Measurements from ENCODE around the gene CDH2.

Gene CDH2

DNA sequence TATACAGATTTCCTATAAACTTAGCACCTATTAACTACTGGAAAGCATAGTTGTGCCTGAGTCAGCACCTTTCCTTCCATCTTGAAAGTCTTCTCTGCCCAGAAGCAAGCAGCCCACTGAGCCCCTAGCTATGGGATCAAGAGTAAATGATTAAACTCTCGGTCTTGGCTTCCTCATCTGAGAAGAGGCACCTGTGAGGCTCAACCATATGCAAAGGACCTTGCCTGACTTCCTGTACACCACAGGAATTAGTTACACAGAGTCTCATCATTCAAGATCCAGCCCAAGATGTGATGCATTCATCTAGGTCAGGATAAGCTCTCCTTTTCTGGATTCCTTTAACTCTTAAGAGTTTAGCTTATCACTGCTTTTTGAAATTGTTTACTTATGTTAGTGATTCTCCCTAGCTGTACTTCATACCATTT, 96.0 kb downstream of the CDH2 start:
- DNase-seq, result no peak

GRCh38 chr18:28079883-28080282, 97.0 kb downstream of the CDH2 start:
- DNase-seq, result no peak

DNA sequence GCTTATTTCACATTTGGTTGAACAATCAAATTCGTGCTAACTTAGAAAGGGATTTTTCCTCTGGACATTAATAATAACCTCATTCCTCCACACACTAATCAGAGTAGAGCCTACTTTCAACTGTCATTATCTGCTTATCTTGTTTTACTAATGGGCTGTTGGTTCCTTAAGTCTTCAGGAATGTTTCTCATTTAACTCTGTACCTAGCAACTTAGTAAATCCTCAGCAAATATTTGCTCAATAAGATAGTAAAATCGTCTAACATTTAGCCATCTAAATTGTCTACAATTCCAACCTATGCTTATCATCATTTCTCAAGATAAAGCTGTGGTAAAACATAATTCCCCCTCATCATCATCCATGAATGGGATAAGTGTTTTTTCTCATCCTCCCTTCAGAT, 98.1 kb downstream of the CDH2 start:
- no peak for DNase-seq

DNA sequence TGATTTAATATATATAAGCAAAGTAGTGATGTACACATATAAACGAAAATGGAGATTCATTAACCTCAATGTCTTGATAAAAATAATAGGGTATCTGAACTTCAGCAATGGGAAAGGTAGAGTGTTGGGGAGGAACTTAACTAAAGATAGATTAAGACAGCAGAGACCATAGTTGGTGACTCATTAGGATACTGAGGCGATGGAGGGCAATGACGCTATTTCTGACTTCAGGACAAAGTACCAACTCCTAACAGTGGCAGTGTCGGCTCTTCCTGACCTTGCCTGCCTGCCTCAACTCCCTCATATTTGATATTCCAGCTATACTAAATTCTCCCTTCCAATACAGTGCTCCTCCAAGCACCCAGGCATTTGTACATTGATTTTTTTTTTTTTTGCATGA, 98.6 kb downstream of the CDH2 start:
- no peak for DNase-seq

- no peak for DNase-seq
Measured at GRCh38 chr18:28075501-28075900, 101.4 kb downstream of the CDH2 start.

DNA sequence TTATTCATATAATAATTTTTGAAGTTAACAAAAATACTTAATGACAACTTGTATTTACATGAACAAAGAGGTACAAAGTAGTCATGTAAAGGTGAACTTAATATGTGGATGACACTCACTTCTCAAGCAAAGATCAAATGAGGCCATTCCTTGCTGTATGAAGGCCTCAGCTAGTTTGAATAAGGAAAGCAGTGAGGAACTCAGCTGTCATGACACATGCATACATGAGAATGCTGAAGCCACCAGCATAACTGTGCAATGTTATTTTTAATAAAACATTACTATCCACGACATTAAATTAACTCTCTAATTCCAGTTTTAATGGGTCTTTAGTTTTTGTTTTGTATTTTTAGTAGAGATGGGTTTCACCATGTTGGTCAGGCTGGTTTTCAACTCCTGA, 102.9 kb downstream of the CDH2 start:
- DNase-seq, result no peak

- DNase-seq, result no peak
Measured at GRCh38 chr18:28073658-28074057, 103.3 kb downstream of the CDH2 start.

GRCh38 chr18:28071199-28071598, 105.7 kb downstream of the CDH2 start:
- DNase-seq, result no peak

GRCh38 chr18:28068207-28068606, 108.7 kb downstream of the CDH2 start:
- no peak for DNase-seq

GRCh38 chr18:28067346-28067745, 109.6 kb downstream of the CDH2 start:
- DNase-seq, result no peak

DNA sequence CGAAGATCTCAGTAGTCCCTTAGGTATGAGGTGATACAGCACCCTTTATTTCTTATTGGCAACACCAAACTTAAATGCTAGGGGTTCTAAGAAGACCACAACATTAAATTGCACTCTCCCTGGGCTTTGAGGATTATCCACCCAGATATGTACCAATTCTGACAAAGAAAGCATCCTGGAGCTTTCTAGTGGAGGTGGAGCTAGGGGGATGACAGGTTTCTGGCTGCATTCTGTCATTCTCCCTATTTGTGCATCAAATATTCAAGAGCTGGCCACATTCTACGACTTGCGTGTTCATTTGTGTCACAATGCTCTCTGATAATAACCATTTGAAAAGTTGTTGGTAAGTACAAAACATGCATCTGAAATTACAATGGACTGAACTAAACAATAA, 111.1 kb downstream of the CDH2 start:
- no peak for DNase-seq

DNA sequence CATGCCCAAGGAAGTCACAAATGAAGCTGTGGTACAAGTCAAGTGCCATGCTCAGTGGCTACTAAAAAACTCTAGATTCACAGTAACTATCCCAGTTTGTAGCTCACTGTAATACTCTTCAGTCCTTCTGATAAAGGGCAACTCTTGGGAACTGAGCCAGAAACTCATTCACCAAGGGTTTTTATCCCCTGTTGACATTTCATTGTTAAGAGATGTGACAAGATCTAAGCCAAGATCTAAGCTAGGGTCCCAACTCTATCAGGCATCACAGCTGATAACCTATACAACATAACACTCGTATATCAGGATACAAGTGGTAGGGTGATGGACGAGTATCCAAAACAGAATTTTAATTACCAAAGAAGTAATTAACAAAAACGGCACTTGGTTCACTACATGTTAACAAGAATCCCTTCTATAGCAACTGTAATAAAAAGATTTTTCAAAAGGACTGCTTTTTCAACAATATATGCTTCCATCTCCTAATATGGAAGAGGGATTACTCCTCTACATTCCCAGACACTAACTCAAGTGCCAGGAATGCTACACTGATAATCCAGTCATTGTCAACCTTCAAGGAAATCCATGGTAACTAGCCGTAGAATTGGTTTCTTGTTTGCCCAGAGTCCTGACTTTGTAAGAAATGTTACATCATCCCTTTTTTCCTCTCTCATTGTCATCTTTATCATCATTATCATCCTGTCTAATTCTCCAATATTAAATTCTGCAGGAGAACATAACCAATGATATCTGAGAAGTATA, 111.7 kb downstream of the CDH2 start:
- DNase-seq, result no peak

DNA sequence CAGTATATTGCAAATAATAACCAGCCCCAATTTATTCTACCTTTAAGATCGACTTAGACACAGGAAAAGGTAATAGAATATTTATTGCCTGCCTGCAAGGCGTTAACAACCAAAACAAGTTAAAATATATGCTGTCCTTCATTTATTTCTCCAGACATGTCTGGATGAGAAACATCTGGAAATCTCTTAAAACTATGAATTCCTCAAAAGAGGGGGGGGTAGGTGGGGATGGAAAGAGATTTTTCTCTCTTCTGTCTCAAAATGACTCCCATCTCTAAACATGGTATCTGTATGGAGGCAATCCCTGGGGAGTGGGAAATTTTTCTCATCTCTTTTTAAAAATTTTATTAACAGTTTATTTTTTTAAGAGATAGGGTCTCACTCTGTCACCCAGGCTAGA, 113.0 kb downstream of the CDH2 start:
- DNase-seq, result no peak

DNA sequence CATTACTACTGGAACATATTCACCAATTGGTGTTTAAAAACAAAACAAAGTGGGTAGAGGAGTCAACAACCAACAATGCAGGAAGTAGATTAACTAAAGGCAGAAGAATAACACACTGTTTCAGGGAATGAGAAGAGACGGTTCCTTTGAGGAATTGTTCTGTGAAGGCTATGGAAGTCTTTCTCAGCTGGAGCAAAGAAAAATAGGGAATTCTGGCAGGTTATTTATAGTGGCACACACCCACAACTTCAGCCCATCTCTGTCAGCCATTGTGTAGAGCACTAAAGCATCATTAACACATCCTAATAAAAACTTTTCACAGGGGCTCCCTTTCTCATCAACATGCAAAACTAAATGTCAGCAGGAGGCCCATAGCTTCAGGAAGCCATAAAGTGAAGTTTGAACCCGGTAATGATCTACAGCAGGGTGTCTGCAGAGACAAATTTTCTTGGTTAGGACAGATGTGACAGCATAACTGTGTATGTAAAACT, 113.6 kb downstream of the CDH2 start:
- DNase-seq, result no peak

DNA sequence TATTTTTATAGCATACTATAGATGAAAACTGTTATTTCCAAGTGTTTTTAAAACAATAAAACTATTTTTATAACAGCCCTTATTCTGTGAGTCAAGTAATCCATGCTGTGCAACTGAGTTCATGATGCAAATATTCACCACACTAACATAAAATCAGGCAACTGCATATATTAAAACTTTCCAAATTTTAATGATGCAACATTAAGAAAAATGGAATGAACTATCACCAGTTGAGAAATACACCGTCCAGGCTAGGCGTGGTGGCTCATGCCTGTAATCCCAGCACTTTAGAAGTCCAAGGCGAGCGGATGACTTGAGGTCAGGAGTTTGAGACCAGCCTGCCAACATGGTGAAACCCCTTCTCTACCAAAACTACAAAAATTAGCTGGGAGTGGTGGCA, 114.5 kb downstream of the CDH2 start:
- no peak for DNase-seq

DNA sequence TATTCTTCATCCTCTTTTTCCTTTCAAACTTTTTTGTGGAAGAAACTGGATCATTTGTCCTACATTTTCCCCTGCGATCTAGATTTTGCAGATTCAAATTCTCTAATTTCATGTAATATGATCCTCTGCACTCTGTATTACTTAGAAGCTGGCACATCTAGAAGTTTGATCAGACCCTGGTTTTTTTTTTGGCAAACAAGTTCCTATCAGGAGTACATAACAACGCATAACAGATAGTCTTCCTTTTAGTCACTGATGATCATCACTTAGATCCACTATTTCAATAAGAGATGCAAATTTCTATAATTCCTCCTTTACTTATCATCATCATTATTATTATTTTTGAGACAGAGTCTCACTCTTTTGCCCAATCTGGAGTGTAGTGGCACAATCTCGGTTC, 117.1 kb downstream of the CDH2 start:
- no peak for DNase-seq

GRCh38 chr18:28050545-28050944, 126.4 kb downstream of the CDH2 start:
- no peak for DNase-seq

DNA sequence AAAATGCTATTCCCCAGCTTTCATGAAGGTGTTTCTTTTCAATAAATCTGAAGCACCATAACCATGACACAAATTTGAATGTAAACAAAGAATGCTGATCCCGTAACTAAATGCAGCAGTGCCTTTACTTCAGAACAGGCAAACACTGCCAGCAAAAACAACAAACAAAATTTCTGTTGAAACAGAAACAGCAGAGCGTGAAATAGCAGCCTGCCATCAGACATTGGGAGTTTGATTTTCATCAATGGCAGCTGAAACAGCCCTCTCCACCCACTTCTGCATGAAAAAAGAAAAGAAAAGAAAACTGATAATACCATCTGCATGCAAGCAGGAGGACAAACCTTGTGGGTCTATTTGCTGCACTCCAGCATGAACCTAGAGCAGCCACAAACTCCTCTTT, 128.3 kb downstream of the CDH2 start:
- no peak for DNase-seq

DNA sequence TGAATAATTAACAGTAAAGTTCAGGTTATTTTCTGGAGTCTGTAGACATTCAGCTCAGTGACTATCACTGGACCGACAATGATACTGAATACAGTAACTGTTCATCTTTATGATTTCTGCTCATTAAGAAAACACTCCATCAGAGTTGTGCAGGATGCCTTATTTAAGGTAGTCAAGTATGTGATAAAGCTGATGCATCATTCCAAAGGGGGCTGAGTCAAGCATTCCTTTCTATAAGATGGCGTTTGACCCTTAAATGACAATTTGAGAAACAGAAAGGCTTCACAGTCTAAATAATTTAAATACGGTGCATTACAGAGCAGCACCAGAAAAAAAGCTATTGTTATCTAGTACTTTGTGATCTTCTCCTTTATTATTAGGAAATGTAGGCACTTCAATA, 131.1 kb downstream of the CDH2 start:
- no peak for DNase-seq

GRCh38 chr18:28045176-28045810, 131.6 kb downstream of the CDH2 start:
- no peak for DNase-seq

GRCh38 chr18:28044036-28044435, 132.9 kb downstream of the CDH2 start:
- no peak for DNase-seq

DNA sequence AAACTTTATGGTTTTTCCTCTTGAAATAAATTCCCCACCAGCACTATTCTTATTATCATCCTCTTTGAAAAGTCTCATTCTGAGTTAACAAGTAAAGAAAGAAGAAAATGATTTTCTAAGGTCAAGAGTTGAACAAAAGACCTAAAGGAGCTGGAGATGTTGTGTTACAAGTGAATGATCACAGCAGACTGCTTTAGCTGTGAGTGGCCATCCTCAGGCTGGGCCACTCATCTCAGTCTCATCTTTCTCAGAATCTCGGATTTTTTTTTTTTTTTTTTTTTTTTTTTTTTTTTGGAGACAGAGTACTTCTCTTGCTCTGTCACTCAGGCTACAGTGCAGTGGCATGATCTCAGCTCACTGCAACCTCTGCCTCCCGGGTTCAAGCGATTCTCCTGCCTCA, 133.3 kb downstream of the CDH2 start:
- DNase-seq, result no peak

DNA sequence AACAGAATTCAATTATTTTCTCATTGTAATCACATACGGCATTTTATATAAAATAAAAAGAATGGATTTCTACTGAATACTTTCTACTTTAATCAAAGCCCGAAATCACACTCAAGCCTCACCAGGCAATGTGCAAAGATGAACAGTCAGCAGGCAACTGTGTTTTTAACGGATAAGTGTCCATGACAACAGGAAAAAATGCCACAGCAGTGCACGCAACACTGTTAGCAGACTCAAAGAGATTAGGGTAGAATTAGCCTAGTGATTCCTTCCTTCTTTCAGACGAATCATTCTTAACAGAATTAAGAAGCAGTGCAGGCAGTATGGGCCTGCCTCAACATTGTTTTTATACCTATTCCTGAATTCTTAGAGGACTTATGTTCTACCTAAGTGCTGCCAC, 135.6 kb downstream of the CDH2 start:
- DNase-seq, result no peak

DNA sequence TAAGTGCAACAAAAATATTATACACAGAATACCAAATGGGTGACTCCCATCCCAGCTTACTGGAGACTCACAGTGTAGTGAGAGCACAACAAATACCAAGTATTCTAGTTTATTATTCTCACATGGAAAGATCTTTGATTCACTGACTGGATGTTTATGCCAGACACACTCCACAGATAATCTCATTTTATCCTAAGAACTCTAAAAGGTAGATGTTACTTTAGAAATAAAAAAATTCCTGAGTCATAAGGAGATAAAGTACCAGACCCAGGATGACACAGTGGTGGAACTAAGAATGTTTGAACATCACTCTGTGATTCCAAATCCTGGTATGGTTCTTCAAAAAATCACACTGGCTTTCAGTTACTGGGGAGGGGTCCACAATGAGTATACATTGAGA, 136.2 kb downstream of the CDH2 start:
- DNase-seq, result no peak

- no peak for DNase-seq
Measured at GRCh38 chr18:28040211-28040610, 136.7 kb downstream of the CDH2 start.
